A549 (cell line): ENCODE measurements around the gene TNNI2. TPM values are rescaled to one million over a fixed set of nuclear protein-coding genes. Genes with fewer than 3 reads are reported as not detected.
A peak's percentile ranks its signal among the peaks of the same experiment; 100 is the strongest.

Experiments
- ATAC-seq, 2 experiments: fragments of 200-7000 bp in 1 of 2; fragments of >200 bp in 1 of 2; cut with Nextera tagmentation in 1 of 2; cut with Tn5 transposase in 1 of 2; 3 replicates each; pipeline versions ENCODE4 v1.8.0 to v1.9.1; 2018 to 2020; ENCODE audit warnings: mild to moderate bottlenecking in 1 of 2, moderate library complexity in 1 of 2
- CTCF ChIA-PET: fragments of 300-600 bp; sonication (Branson Sonifier 250); formaldehyde crosslinking; extraction: SDS; loops from one replicate; lab custom pipeline; 2021; ENCODE audit warnings: antibody characterized with exemption, inconsistent platforms; lab: Yijun Ruan, JAX
- POLR2A ChIA-PET: fragments of 350-600 bp; formaldehyde crosslinking; extraction: SDS; loops from one replicate; lab custom pipeline; 2021; ENCODE audit warnings: antibody characterized with exemption, inconsistent platforms; lab: Yijun Ruan, JAX
- DNase-seq, 2 experiments: peaks; one replicate each; pipeline versions ENCODE4 v3.0.0 to v3.0.0-alpha.2; 2011 to 2016; ENCODE audit warnings: low read depth in 1 of 2, low spot score in 1 of 2
- FAIRE-seq: peaks from 2 replicates; lab custom pipeline; 2011; peaks lifted over from hg19 to GRCh38; lab: Jason Lieb, UNC
- H3K27ac ChIP-seq, 2 experiments: fragments of >200 bp; sonication (Bioruptor Twin); formaldehyde crosslinking; 3 replicates each; pipeline ENCODE4 v1.5.1; 2016 to 2017
- H3K4me1 ChIP-seq: fragments of >200 bp; sonication (Bioruptor Twin); formaldehyde crosslinking; 3 replicates; pipeline ENCODE4 v1.6.1; 2016
- H3K4me2 ChIP-seq: fragments of >200 bp; sonication (Bioruptor Twin); formaldehyde crosslinking; 3 replicates; pipeline ENCODE4 v1.6.1; 2016
- H3K4me3 ChIP-seq: fragments of >200 bp; sonication (Bioruptor Twin); formaldehyde crosslinking; 3 replicates; pipeline ENCODE4 v1.5.1; 2016
- H3K9me3 ChIP-seq: fragments of >200 bp; sonication (Bioruptor Twin); formaldehyde crosslinking; 3 replicates; pipeline ENCODE4 v1.6.1; 2016
- BHLHE40 ChIP-seq: IDR thresholded peaks from 2 replicates; pipeline ENCODE4 v1.6.1; 2012; ENCODE audit warnings: low read depth, low read length, inconsistent platforms
- CEBPB ChIP-seq, 2 experiments: fragments of >200 bp in 1 of 2; sonication (Bioruptor Twin) in 1 of 2; formaldehyde crosslinking in 1 of 2; IDR thresholded peaks; 2 replicates each; pipeline ENCODE4 v1.6.1; 2012 to 2016
- EHMT2 ChIP-seq: fragments of 200-600 bp; sonication (generic); IDR thresholded peaks from 2 replicates; pipeline ENCODE4 v1.6.1; 2016; ENCODE audit warnings: antibody characterized with exemption, low read depth, mild to moderate bottlenecking, moderate library complexity
- EP300 ChIP-seq, 2 experiments: fragments of >200 bp; sonication (Bioruptor Twin); formaldehyde crosslinking; IDR thresholded peaks; 2 replicates in 1 of 2; 3 replicates in 1 of 2; pipeline ENCODE4 v1.6.1; 2016 to 2017
- FOSB ChIP-seq: fragments of 250-450 bp; sonication (Bioruptor Pico); IDR thresholded peaks from 2 replicates; pipeline ENCODE4 v1.5.0; 2020; ENCODE audit warnings: mild to moderate bottlenecking, moderate library complexity
- FOSL2 ChIP-seq, 2 experiments: fragments of 450-650 bp in 1 of 2; fragments of >200 bp in 1 of 2; sonication (Bioruptor Twin) in 1 of 2; formaldehyde crosslinking; IDR thresholded peaks; 2 replicates each; pipeline versions ENCODE4 v1.5.0 to v1.6.1; 2016 to 2020; ENCODE audit warnings: mild to moderate bottlenecking in 1 of 2, moderate library complexity in 1 of 2
- HOXB13 ChIP-seq: fragments of 250-450 bp; sonication (Bioruptor Pico); IDR thresholded peaks from 2 replicates; pipeline ENCODE4 v1.5.0; 2020; ENCODE audit warnings: low read depth, mild to moderate bottlenecking, moderate library complexity
- HOXB5 ChIP-seq: fragments of 250-450 bp; sonication (Bioruptor Pico); IDR thresholded peaks from 2 replicates; pipeline ENCODE4 v1.5.0; 2020; ENCODE audit warnings: mild to moderate bottlenecking, moderate library complexity
- JUN ChIP-seq, 2 experiments: fragments of >200 bp; sonication (Bioruptor Twin); formaldehyde crosslinking; IDR thresholded peaks; 2 replicates in 1 of 2; 3 replicates in 1 of 2; pipeline ENCODE4 v1.6.1; 2016 to 2017
- JUNB ChIP-seq: fragments of >200 bp; sonication (Bioruptor Twin); formaldehyde crosslinking; IDR thresholded peaks from 2 replicates; pipeline ENCODE4 v1.6.1; 2016
- KDM5A ChIP-seq: fragments of 200-600 bp; sonication (generic); IDR thresholded peaks from 2 replicates; pipeline ENCODE4 v1.6.1; 2016; ENCODE audit warnings: antibody characterized with exemption, mild to moderate bottlenecking
- MYC ChIP-seq: IDR thresholded peaks from 2 replicates; pipeline ENCODE4 v1.6.1; 2012; ENCODE audit warnings: mild to moderate bottlenecking, inconsistent platforms, low read length, improper control_type of control experiment, borderline replicate concordance
- POLR2A ChIP-seq: IDR thresholded peaks from 2 replicates; pipeline ENCODE4 v1.6.1; 2012; ENCODE audit warnings: mild to moderate bottlenecking, low read length
- SREBF2 ChIP-seq: fragments of 450-650 bp; IDR thresholded peaks from 2 replicates; pipeline ENCODE4 v1.6.1; 2014; ENCODE audit warnings: mild to moderate bottlenecking, moderate library complexity
- TP53 ChIP-seq: fragments of 250-450 bp; sonication (Bioruptor Pico); IDR thresholded peaks from 2 replicates; pipeline ENCODE4 v1.5.0; 2021; ENCODE audit warnings: mild to moderate bottlenecking, moderate library complexity
- WGBS: methylation state at CpG from one replicate; pipeline ENCODE4 v1.1.6; 2017; ENCODE audit errors: missing lambda C conversion rate; 5-methylcytosine and 5-hydroxymethylcytosine counted together
- polyA plus RNA-seq, 4 experiments: library from polyadenylated mRNA; depleted of rRNA in 3 of 4; stranded (reverse); fragments of >200 nt; fragmentation: RNase III in 1 of 4; extraction: RNeasy Plus Mini Kit Qiagen cat#74134 plus additional on column Dnase treatment in 1 of 4; gene quantifications; 2 replicates in 3 of 4; 3 replicates in 1 of 4; pipeline ENCODE4 v1.2.3, GENCODE V29; 2011 to 2017
- TF ChIP-seq, protein P1 (sequence below): IDR thresholded peaks from 2 replicates; pipeline ENCODE4 v1.6.1; 2012
- TF ChIP-seq, protein P2 (sequence below): IDR thresholded peaks from 2 replicates; pipeline ENCODE4 v1.6.1; 2012; ENCODE audit warnings: low read depth, borderline replicate concordance
- TF ChIP-seq, protein P3 (sequence below): fragments of >200 bp; sonication (Bioruptor Twin); formaldehyde crosslinking; IDR thresholded peaks from 2 replicates; pipeline ENCODE4 v1.6.1; 2016
- TF ChIP-seq, protein P4 (sequence below): fragments of 150-350 bp; IDR thresholded peaks from 2 replicates; pipeline ENCODE4 v1.6.1; 2014; ENCODE audit warnings: low read depth, mild to moderate bottlenecking, low read length

The TNNI2 gene
- polyA plus RNA-seq, 2 of the 4 experiments (the other 2 are of a cell fraction), result not detected

DNA sequence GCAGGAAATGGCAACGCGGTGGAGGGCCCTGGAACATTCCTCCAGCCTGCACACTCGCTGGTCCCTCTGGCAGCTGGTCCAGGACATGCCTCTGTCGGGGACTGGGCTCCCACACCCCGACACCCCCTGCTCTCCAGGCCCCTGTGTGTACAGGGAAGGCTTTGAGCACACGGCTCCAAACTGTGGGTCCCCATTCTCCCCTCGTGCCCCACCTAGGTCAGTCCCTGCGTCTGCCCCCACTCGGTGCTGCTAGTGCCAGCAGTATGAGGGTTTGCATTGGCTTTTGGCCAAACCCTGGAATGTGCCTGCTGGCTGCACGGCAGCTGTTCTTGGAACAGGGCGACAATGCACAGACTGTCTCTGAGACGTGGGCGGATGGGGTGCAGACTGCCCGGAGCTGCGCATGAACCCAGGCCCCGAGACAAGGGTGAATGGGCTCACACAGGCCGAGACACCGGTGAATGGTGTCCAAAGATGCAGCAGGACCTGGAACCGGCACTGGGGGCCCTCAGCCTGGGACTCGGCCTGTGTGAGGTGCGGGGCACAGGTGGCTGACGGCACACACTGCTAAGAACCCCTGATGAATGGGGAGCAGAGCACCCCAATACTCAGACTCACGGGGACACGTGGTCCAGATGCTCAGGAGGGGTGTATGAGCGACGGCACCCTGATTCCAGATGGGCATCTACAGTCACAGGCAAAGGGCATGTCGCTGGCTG is 11.5 kb upstream of the TNNI2 start:
- DNase-seq (peak; percentile 41 to 55), ATAC-seq (peak; percentile 14 to 16; a peak in 3 of 6 replicates)
- TF ChIP-seq, protein P1, sequence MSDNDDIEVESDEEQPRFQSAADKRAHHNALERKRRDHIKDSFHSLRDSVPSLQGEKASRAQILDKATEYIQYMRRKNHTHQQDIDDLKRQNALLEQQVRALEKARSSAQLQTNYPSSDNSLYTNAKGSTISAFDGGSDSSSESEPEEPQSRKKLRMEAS, result 0 out of 2 replicates have a peak, but pooled peaks have one; percentile 27
- TF ChIP-seq EP300 (IDR thresholded peaks at IDR 0.05) (no peak), BHLHE40 (no peak), FOSB (CRISPR knock-in tag) (no peak), HOXB13 (CRISPR knock-in tag) (no peak), SREBF2 (no peak), POLR2A (no peak), FOSL2 (IDR thresholded peaks at IDR 0.05) (no peak), FOSL2 (CRISPR knock-in tag; IDR thresholded peaks at IDR 0.05) (no peak), EHMT2 (no peak), JUNB (no peak)
- TF ChIP-seq, protein P2, sequence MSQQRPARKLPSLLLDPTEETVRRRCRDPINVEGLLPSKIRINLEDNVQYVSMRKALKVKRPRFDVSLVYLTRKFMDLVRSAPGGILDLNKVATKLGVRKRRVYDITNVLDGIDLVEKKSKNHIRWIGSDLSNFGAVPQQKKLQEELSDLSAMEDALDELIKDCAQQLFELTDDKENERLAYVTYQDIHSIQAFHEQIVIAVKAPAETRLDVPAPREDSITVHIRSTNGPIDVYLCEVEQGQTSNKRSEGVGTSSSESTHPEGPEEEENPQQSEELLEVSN, result 0 out of 2 replicates have a peak, but pooled peaks have one; percentile 20
- TF ChIP-seq, all 56 proteins: peak for 2
- no peak for FAIRE-seq
- peak overlapping the region; percentile 73 to 87 for H3K27ac ChIP-seq
- CTCF ChIA-PET, result interaction anchor here (0.7 to 13.7 kb wide), 21 partner anchors 9 to 329 kb away, joined by 3 to 605 read pairs (median 4); no protein-coding TSS in a partner anchor
- H3K4me1 ChIP-seq, result peaks cover 64% of the 10 kb centered on the region
- POLR2A ChIA-PET, result no interaction called here
- peak overlapping the region; percentile 58 for H3K4me2 ChIP-seq
- 57% methylated on average over 13 of the region's 27 CpGs for WGBS
- no peak overlapping the region for H3K4me3 ChIP-seq
- H3K9me3 ChIP-seq, result no peaks in the 10 kb centered on the region

DNA sequence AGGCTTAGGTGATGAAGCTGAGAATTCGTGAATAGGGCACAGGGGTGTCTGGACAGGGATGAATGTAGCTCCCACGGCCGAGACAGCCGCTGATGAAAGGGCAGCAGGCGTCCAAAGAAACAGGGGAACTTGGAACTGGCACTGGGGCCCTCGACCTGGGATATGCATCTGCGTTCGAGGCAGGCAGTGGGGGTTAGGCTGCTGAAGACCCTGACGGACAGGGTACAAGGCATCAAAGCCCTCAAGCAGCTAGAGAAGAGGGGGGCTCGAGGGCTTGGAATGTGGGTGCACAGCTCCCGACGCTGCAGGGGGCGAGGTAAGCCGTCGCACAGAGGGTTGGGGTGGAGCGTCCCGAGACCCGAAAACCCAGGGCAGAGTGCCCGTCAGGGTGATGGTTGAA is 10.8 kb upstream of the TNNI2 start:
- no peak for DNase-seq
- H3K4me2 ChIP-seq, result no peak overlapping the region
- CTCF ChIA-PET, result interaction anchor here (0.7 to 13.7 kb wide), 14 partner anchors 8 to 328 kb away, joined by 3 to 605 read pairs (median 3); no protein-coding TSS in a partner anchor
- POLR2A ChIA-PET, result no interaction called here
- no peak overlapping the region for H3K4me3 ChIP-seq
- peaks cover 68% of the 10 kb centered on the region for H3K4me1 ChIP-seq
- H3K27ac ChIP-seq, result peak overlapping the region; percentile 73 to 87; a peak in 4 of 6 replicates
- TF ChIP-seq JUNB (no peak), HOXB5 (CRISPR knock-in tag) (no peak)
- TF ChIP-seq, protein P2, result no peak
- TF ChIP-seq, protein P3, sequence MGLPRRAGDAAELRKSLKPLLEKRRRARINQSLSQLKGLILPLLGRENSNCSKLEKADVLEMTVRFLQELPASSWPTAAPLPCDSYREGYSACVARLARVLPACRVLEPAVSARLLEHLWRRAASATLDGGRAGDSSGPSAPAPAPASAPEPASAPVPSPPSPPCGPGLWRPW, result no peak
- no peak for ATAC-seq
- H3K9me3 ChIP-seq, result no peaks in the 10 kb centered on the region
- FAIRE-seq, result no peak
- WGBS, result 86% methylated on average over 19 of the region's 19 CpGs

DNA sequence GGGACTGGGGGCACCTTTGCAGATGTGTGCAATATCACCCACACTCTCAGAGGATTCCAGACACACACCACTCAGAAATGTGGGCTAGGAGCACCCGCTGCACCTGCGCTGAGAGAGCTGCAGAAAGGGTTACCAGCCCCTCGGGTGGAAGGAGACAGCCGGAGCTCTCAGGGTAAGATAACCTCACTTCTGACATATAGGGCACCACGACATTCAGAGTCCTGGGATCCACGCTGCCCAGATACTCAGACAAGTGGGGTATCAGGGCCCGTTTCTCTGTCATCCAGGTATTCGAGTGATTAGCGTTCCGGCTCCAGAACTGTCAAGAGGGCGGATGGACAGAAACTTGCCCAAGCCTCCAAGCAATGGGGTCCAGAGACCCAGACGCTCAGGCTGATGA is 10.2 kb upstream of the TNNI2 start:
- ChIA-PET POLR2A (no interaction called here), CTCF (interaction anchor here (0.7 to 13.7 kb wide), 11 partner anchors 8 to 326 kb away, joined by 3 to 605 read pairs (median 4); no protein-coding TSS in a partner anchor)
- H3K27ac ChIP-seq, result peak overlapping the region; percentile 73 to 87; a peak in 4 of 6 replicates
- H3K9me3 ChIP-seq, result no peaks in the 10 kb centered on the region
- no peak overlapping the region for H3K4me2 ChIP-seq
- ATAC-seq, result no peak
- H3K4me3 ChIP-seq, result no peak overlapping the region
- no peak for FAIRE-seq
- peaks cover 70% of the 10 kb centered on the region for H3K4me1 ChIP-seq
- DNase-seq, result no peak
- TF ChIP-seq, protein P4, sequence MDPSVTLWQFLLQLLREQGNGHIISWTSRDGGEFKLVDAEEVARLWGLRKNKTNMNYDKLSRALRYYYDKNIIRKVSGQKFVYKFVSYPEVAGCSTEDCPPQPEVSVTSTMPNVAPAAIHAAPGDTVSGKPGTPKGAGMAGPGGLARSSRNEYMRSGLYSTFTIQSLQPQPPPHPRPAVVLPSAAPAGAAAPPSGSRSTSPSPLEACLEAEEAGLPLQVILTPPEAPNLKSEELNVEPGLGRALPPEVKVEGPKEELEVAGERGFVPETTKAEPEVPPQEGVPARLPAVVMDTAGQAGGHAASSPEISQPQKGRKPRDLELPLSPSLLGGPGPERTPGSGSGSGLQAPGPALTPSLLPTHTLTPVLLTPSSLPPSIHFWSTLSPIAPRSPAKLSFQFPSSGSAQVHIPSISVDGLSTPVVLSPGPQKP, result no peak
- TF ChIP-seq MYC (no peak), KDM5A (no peak), TP53 (CRISPR knock-in tag) (no peak), JUN (IDR thresholded peaks at IDR 0.05) (no peak), SREBF2 (no peak), CEBPB (IDR thresholded peaks at IDR 0.05) (no peak)
- TF ChIP-seq, all 56 proteins: peak for 0
- 77% methylated on average over 10 of the region's 12 CpGs for WGBS
